Bladder microvascular endothelial cell (primary cell): Measurements from ENCODE around the gene MTUS2. TPM values are rescaled to one million over a fixed set of nuclear protein-coding genes. Genes with fewer than 3 reads are reported as not detected.

ENCODE experiments used
- total RNA-seq: library from RNA; depleted of rRNA; stranded (reverse); fragments of >200 nt; gene quantifications from 2 replicates; pipeline ENCODE4 v1.2.3, GENCODE V29; 2014

The MTUS2 gene
- total RNA-seq: not detected in 2 replicates

DNA sequence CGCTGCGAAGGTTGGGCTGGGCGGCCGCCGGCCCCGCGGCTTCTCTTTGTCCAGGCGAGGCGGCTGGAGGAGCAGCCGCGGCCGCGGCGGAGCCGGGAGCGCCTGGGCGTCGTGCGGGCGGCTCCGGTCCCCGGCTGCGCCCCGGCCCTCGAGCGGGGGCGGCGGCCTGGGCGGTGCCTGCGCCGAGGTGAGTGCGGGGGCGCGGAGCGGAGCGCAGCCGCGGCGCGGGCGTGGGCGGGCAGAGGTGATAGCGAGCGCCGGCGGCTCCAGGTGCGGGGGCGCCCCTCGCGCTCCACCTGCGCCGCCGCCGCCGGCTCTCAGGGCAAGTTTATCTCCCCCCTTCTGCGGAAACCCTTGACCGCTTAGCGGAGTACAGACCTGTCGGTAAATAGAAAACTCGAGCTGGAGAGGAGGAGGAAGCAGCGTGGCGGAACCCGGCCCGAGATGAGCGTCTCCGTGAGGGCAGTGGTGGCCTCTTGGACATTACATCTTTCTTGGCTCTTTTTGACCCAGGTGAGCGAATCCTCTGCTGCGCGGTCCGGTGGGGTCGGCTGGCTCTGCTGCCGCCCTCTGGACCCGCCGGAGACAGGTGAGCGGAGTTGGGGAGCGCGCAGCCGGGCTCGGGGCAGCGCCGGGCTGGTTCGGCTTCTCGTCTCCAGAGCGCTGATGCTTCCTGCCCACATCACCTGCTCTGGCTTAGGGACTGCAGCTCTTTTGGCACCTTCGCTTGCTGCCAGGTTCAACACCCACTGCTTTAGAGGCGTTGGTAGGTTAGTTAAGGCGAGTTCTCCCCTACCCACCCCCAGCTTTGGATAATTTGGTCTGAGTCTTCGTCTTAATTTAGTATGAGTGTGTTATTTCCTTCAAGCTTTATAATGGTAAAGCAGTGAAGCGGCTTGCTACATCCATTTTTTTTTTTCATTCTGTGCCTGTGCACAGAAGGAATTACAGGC is at the start of gene MTUS2:
Gene MTUS2 (plus strand): TSS at position 241 of the 953 bp plus-strand sequence.

Other genes starting within 250 kb of the MTUS2 start
- 55.0 and 70.7 TPM in 2 replicates for gene POMP, start 161.2 kb upstream of the MTUS2 start, total RNA-seq
- 1.4 and 3.7 TPM in 2 replicates for gene SLC46A3, start 101.4 kb upstream of the MTUS2 start, total RNA-seq